SK-N-SH treated with all-trans-retinoic acid at 6 μM for 48 hours (cell line): ENCODE data around the gene DCAF7.

Experiments
- ATAC-seq: fragments of 200-7000 bp; cut with Tn5 transposase; 3 replicates; pipeline ENCODE4 v1.9.1; 2020; ENCODE audit warnings: mild to moderate bottlenecking, moderate library complexity
- ARNTL ChIP-seq: fragments of 450-650 bp; formaldehyde crosslinking; IDR thresholded peaks from 2 replicates; pipeline ENCODE4 v1.5.0; 2020; ENCODE audit warnings: low read depth, mild to moderate bottlenecking, moderate library complexity, borderline replicate concordance
- BACH2 ChIP-seq: fragments of 250-450 bp; sonication (Bioruptor Pico); IDR thresholded peaks from 2 replicates; pipeline ENCODE4 v1.9.0; 2021; ENCODE audit warnings: mild to moderate bottlenecking, borderline replicate concordance
- CSDC2 ChIP-seq: fragments of 250-450 bp; sonication (Bioruptor Pico); IDR thresholded peaks from 2 replicates; pipeline ENCODE4 v1.5.0; 2020; ENCODE audit warnings: mild to moderate bottlenecking, moderate library complexity
- ESRRG ChIP-seq: fragments of 250-450 bp; sonication (Bioruptor Pico); IDR thresholded peaks from 2 replicates; pipeline ENCODE4 v1.6.1; 2021; ENCODE audit warnings: mild to moderate bottlenecking
- GLIS3 ChIP-seq: fragments of 250-450 bp; sonication (Bioruptor Pico); IDR thresholded peaks from 2 replicates; pipeline ENCODE4 v1.5.0; 2020; ENCODE audit warnings: mild to moderate bottlenecking, moderate library complexity
- ISL1 ChIP-seq: fragments of 250-450 bp; sonication (Bioruptor Pico); IDR thresholded peaks from 2 replicates; pipeline ENCODE4 v2.1.2; 2022; ENCODE audit warnings: mild to moderate bottlenecking, moderate library complexity
- OSR1 ChIP-seq: fragments of 250-450 bp; sonication (Bioruptor Pico); IDR thresholded peaks from 2 replicates; pipeline ENCODE4 v1.8.0; 2022; ENCODE audit warnings: moderate library complexity, mild to moderate bottlenecking, inconsistent platforms
- PATZ1 ChIP-seq: fragments of 250-450 bp; sonication (Bioruptor Pico); IDR thresholded peaks from 2 replicates; pipeline ENCODE4 v1.8.0; 2020; ENCODE audit warnings: mild to moderate bottlenecking, moderate library complexity, borderline replicate concordance
- POU6F1 ChIP-seq: fragments of 250-450 bp; sonication (Bioruptor Pico); IDR thresholded peaks from 2 replicates; pipeline ENCODE4 v1.8.0; 2021; ENCODE audit warnings: low read depth, mild to moderate bottlenecking, moderate library complexity, borderline replicate concordance
- PPARA ChIP-seq: fragments of 250-450 bp; sonication (Bioruptor Pico); IDR thresholded peaks from 2 replicates; pipeline ENCODE4 v1.5.0; 2020; ENCODE audit warnings: mild to moderate bottlenecking, borderline replicate concordance
- RARB ChIP-seq: fragments of 250-450 bp; sonication (Bioruptor Pico); IDR thresholded peaks from 2 replicates; pipeline ENCODE4 v1.8.0; 2021; ENCODE audit warnings: mild to moderate bottlenecking, moderate library complexity
- TCF4 ChIP-seq: fragments of 250-450 bp; sonication (Bioruptor Pico); IDR thresholded peaks from 2 replicates; pipeline ENCODE4 v1.8.0; 2021; ENCODE audit warnings: mild to moderate bottlenecking, moderate library complexity, borderline replicate concordance
- TOX ChIP-seq: fragments of 250-450 bp; sonication (Bioruptor Pico); IDR thresholded peaks from 2 replicates; pipeline ENCODE4 v1.8.0; 2021; ENCODE audit warnings: mild to moderate bottlenecking, moderate library complexity, borderline replicate concordance
- TSHZ2 ChIP-seq: fragments of 250-450 bp; sonication (Bioruptor Pico); IDR thresholded peaks from 2 replicates; pipeline ENCODE4 v1.5.0; 2020; ENCODE audit warnings: mild to moderate bottlenecking, moderate library complexity
- ZC3H10 ChIP-seq: fragments of 250-450 bp; sonication (Bioruptor Pico); IDR thresholded peaks from 2 replicates; pipeline ENCODE4 v1.5.1; 2021; ENCODE audit warnings: mild to moderate bottlenecking, moderate library complexity
- ZFP3 ChIP-seq: fragments of 250-450 bp; sonication (Bioruptor Pico); IDR thresholded peaks from 2 replicates; pipeline ENCODE4 v1.5.0; 2020; ENCODE audit warnings: mild to moderate bottlenecking, moderate library complexity
- ZNF565 ChIP-seq: fragments of 450-650 bp; formaldehyde crosslinking; conservative IDR thresholded peaks from 2 replicates; pipeline ENCODE4 v1.5.0; 2020; ENCODE audit warnings: low read depth, mild to moderate bottlenecking, moderate library complexity
- ZNF70 ChIP-seq: fragments of 450-650 bp; formaldehyde crosslinking; IDR thresholded peaks from 2 replicates; pipeline ENCODE4 v1.5.0; 2020; ENCODE audit warnings: mild to moderate bottlenecking, moderate library complexity
- TF ChIP-seq, protein P1 (sequence below): fragments of 250-450 bp; sonication (Bioruptor Pico); IDR thresholded peaks from 2 replicates; pipeline ENCODE4 v1.5.1; 2020; ENCODE audit warnings: low read depth, mild to moderate bottlenecking, moderate library complexity
- TF ChIP-seq, protein P2 (sequence below): fragments of 250-450 bp; sonication (Bioruptor Pico); IDR thresholded peaks from 2 replicates; pipeline ENCODE4 v1.5.1; 2021; ENCODE audit warnings: mild to moderate bottlenecking, moderate library complexity

DCAF7 gene

DNA sequence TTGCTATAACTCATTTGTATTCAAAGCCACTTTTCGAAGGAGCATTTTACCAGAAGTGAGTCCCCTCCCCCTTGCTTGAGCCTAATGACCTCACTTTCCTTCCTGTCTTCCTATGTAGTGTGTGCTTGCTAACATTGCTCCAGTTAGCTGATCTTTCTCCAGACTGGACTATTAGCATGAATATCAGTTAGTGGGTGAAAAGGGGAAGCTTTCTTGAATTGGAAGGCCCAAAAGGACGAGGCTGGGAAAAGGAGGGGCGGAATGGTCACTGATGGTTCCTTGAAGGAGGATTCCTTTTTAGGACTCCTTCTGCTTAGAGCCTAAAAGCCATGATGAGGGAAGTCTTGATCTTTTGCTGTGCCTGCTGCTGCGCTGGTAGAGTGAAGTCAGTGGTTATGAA is 83.9 kb downstream of the DCAF7 start:
- no peak for ATAC-seq
- TF ChIP-seq ZC3H10 (CRISPR knock-in tag), result no peak
- TF ChIP-seq CSDC2 (CRISPR knock-in tag), result no peak
- TF ChIP-seq ZFP3 (CRISPR knock-in tag), result no peak
- TF ChIP-seq ISL1, result no peak
- TF ChIP-seq TOX (CRISPR knock-in tag), result no peak
- no peak for TF ChIP-seq BACH2 (CRISPR knock-in tag)
- no peak for TF ChIP-seq PATZ1 (CRISPR knock-in tag)
- TF ChIP-seq, protein P1, sequence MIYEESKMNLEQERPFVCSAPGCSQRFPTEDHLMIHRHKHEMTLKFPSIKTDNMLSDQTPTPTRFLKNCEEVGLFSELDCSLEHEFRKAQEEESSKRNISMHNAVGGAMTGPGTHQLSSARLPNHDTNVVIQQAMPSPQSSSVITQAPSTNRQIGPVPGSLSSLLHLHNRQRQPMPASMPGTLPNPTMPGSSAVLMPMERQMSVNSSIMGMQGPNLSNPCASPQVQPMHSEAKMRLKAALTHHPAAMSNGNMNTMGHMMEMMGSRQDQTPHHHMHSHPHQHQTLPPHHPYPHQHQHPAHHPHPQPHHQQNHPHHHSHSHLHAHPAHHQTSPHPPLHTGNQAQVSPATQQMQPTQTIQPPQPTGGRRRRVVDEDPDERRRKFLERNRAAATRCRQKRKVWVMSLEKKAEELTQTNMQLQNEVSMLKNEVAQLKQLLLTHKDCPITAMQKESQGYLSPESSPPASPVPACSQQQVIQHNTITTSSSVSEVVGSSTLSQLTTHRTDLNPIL (CRISPR knock-in tag), result no peak
- TF ChIP-seq OSR1 (CRISPR knock-in tag), result no peak
- no peak for TF ChIP-seq POU6F1 (CRISPR knock-in tag)
- no peak for TF ChIP-seq RARB (CRISPR knock-in tag)
- no peak for TF ChIP-seq ARNTL (CRISPR knock-in tag)
- TF ChIP-seq ZNF70, result no peak
- TF ChIP-seq, protein P2, sequence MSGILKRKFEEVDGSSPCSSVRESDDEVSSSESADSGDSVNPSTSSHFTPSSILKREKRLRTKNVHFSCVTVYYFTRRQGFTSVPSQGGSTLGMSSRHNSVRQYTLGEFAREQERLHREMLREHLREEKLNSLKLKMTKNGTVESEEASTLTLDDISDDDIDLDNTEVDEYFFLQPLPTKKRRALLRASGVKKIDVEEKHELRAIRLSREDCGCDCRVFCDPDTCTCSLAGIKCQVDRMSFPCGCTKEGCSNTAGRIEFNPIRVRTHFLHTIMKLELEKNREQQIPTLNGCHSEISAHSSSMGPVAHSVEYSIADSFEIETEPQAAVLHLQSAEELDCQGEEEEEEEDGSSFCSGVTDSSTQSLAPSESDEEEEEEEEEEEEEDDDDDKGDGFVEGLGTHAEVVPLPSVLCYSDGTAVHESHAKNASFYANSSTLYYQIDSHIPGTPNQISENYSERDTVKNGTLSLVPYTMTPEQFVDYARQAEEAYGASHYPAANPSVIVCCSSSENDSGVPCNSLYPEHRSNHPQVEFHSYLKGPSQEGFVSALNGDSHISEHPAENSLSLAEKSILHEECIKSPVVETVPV (CRISPR knock-in tag), result no peak
- TF ChIP-seq ZNF565 (CRISPR knock-in tag), result no peak
- TF ChIP-seq PPARA (CRISPR knock-in tag), result no peak

DNA sequence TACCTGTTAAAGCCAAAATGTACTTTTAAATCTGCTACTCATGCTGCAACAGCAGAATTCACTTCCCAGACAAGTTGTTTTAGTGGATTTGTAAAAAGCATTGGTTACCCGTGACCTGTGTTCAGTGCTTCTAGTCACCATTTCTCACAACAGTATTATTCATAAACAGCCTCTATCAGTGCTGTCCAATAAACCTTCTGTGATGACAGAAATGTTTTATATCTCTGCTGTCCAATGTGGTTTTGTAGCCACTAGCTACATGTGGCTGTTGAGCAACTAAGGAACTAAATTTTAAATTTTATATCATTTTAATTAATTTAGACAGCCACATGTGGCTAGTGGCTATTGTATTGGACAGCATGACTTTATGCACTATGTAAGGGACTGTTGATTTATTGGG is 84.5 kb downstream of the DCAF7 start:
- no peak for TF ChIP-seq ESRRG
- TF ChIP-seq ARNTL (CRISPR knock-in tag), result no peak
- TF ChIP-seq TSHZ2 (CRISPR knock-in tag), result no peak
- ATAC-seq, result no peak

- TF ChIP-seq OSR1 (CRISPR knock-in tag), result no peak
- TF ChIP-seq TCF4 (CRISPR knock-in tag), result no peak
- TF ChIP-seq ESRRG, result no peak
- TF ChIP-seq, protein P2 (CRISPR knock-in tag), result no peak
- no peak for TF ChIP-seq TOX (CRISPR knock-in tag)
- TF ChIP-seq TSHZ2 (CRISPR knock-in tag), result no peak
- no peak for TF ChIP-seq PPARA (CRISPR knock-in tag)
- TF ChIP-seq ZNF565 (CRISPR knock-in tag), result no peak
- TF ChIP-seq GLIS3 (CRISPR knock-in tag), result no peak
- TF ChIP-seq ZC3H10 (CRISPR knock-in tag), result no peak
- no peak for TF ChIP-seq ARNTL (CRISPR knock-in tag)
- TF ChIP-seq RARB (CRISPR knock-in tag), result no peak
- TF ChIP-seq CSDC2 (CRISPR knock-in tag), result no peak
- TF ChIP-seq, protein P1 (CRISPR knock-in tag), result no peak
- no peak for ATAC-seq
These were observed 85.0 kb downstream of the DCAF7 start for GRCh38 chr17:63635290-63635689.
